IMR-90 (cell line): ENCODE measurements around the gene MRPL23. TPM values are rescaled to one million over a fixed set of nuclear protein-coding genes. Genes with fewer than 3 reads are reported as not detected.

Experiments
- ATAC-seq: fragments of 200-7000 bp; cut with Tn5 transposase; 2 replicates; pipeline ENCODE4 v1.9.1; 2020; ENCODE audit warnings: low read depth, mild to moderate bottlenecking, moderate library complexity
- BruUV-seq: library from RNA; stranded (reverse); fragments of 400-500 nt; replicated peaks from 2 replicates; lab custom pipeline; 2021; lab: Mats Ljungman, UMichigan
- CTCF ChIA-PET: fragments of 300-600 bp; formaldehyde crosslinking; extraction: SDS; loops from one replicate; lab custom pipeline; 2021; ENCODE audit warnings: antibody characterized with exemption; lab: Yijun Ruan, JAX
- POLR2A ChIA-PET: fragments of 300-600 bp; sonication (Branson Sonifier 250); formaldehyde crosslinking; loops from one replicate; lab custom pipeline; 2022; ENCODE audit warnings: antibody characterized with exemption; ENCODE audit not compliant: unreplicated experiment; lab: Charles Lee
- DNase-seq: peaks from one replicate; pipeline ENCODE4 v3.0.0; 2013
- H2AFZ ChIP-seq: replicated peaks from 2 replicates; pipeline ENCODE3; 2013; ENCODE audit warnings: low read length, mild to moderate bottlenecking; ENCODE audit not compliant: poor library complexity
- H2AK5ac ChIP-seq: 2 replicates; pipeline ENCODE4 v1.6.1; 2013; ENCODE audit warnings: low read depth, low read length, inconsistent platforms
- H2AK9ac ChIP-seq: replicated peaks from 2 replicates; pipeline ENCODE3; 2013; ENCODE audit warnings: mild to moderate bottlenecking, low read depth, low read length, moderate library complexity; ENCODE audit not compliant: poor library complexity
- H2BK120ac ChIP-seq: 2 replicates; pipeline ENCODE4 v1.6.1; 2013; ENCODE audit warnings: low read depth, low read length, inconsistent platforms
- H2BK15ac ChIP-seq: 3 replicates; pipeline ENCODE4 v1.6.1; 2013; ENCODE audit warnings: low read depth, low read length, inconsistent platforms
- H2BK20ac ChIP-seq: 2 replicates; pipeline ENCODE4 v1.6.1; 2013; ENCODE audit warnings: low read depth, mild to moderate bottlenecking, inconsistent platforms, low read length, moderate library complexity
- H2BK5ac ChIP-seq: 2 replicates; pipeline ENCODE4 v1.6.1; 2013; ENCODE audit warnings: mild to moderate bottlenecking, low read depth, low read length, inconsistent platforms; ENCODE audit not compliant: poor library complexity, severe bottlenecking
- H3K14ac ChIP-seq: replicated peaks from 2 replicates; pipeline ENCODE4 v1.6.1; 2013; ENCODE audit warnings: low read depth, low read length, inconsistent platforms
- H3K18ac ChIP-seq: 2 replicates; pipeline ENCODE4 v1.6.1; 2013; ENCODE audit warnings: low read depth, low read length, control low read depth
- H3K23ac ChIP-seq: 2 replicates; pipeline ENCODE4 v1.6.1; 2013; ENCODE audit warnings: low read depth, low read length, inconsistent platforms
- H3K27ac ChIP-seq: 2 replicates; pipeline ENCODE4 v1.5.1; 2013; ENCODE audit warnings: mild to moderate bottlenecking, control low read depth, low read length; ENCODE audit not compliant: insufficient read depth
- H3K27me3 ChIP-seq: 2 replicates; pipeline ENCODE4 v1.6.1; 2013; ENCODE audit warnings: low read length; ENCODE audit not compliant: control insufficient read depth, insufficient read depth
- H3K36me3 ChIP-seq: 2 replicates; pipeline ENCODE4 v1.6.1; 2013; ENCODE audit warnings: low read length, mixed read lengths; ENCODE audit not compliant: control insufficient read depth, insufficient read depth
- H3K4ac ChIP-seq: 2 replicates; pipeline ENCODE4 v1.6.1; 2013; ENCODE audit warnings: low read depth, low read length, inconsistent platforms
- H3K4me1 ChIP-seq: 2 replicates; pipeline ENCODE4 v1.6.1; 2013; ENCODE audit warnings: low read length, mixed read lengths; ENCODE audit not compliant: control insufficient read depth, insufficient read depth
- H3K4me2 ChIP-seq: 2 replicates; pipeline ENCODE4 v1.6.1; 2013; ENCODE audit warnings: low read depth, mild to moderate bottlenecking, control low read depth, low read length, moderate library complexity
- H3K4me3 ChIP-seq: 2 replicates; pipeline ENCODE4 v1.5.1; 2013; ENCODE audit warnings: low read depth, mild to moderate bottlenecking, control low read depth, low read length, moderate library complexity; ENCODE audit not compliant: insufficient read depth
- H3K56ac ChIP-seq: 2 replicates; pipeline ENCODE4 v1.6.1; 2013; ENCODE audit warnings: low read length, inconsistent platforms; ENCODE audit not compliant: insufficient read depth; ENCODE audit errors: extremely low read depth
- H3K79me1 ChIP-seq, 2 experiments: 2 replicates each; pipeline ENCODE4 v1.6.1; 2013; ENCODE audit warnings: low read length in 2 of 2, inconsistent platforms in 1 of 2, low read depth in 1 of 2
- H3K9ac ChIP-seq: 2 replicates; pipeline ENCODE4 v1.6.1; 2013; ENCODE audit warnings: low read depth, low read length, control low read depth
- H3K9me1 ChIP-seq: 2 replicates; pipeline ENCODE4 v1.6.1; 2013; ENCODE audit warnings: low read length, inconsistent platforms; ENCODE audit not compliant: insufficient read depth
- H3K9me3 ChIP-seq: 2 replicates; pipeline ENCODE4 v1.6.1; 2013; ENCODE audit warnings: low read length; ENCODE audit not compliant: control insufficient read depth, insufficient read depth
- H4K20me1 ChIP-seq: 2 replicates; pipeline ENCODE4 v1.6.1; 2013; ENCODE audit warnings: low read length, inconsistent platforms; ENCODE audit not compliant: insufficient read depth
- H4K5ac ChIP-seq: 2 replicates; pipeline ENCODE4 v1.6.1; 2013; ENCODE audit warnings: mild to moderate bottlenecking, low read depth, low read length, control low read depth
- H4K8ac ChIP-seq, 2 experiments: 2 replicates each; pipeline ENCODE4 v1.6.1; 2013; ENCODE audit warnings: low read depth in 2 of 2, low read length in 2 of 2, control low read depth in 1 of 2, inconsistent platforms in 1 of 2
- H4K91ac ChIP-seq: 2 replicates; pipeline ENCODE4 v1.6.1; 2013; ENCODE audit warnings: low read depth, low read length, inconsistent platforms; ENCODE audit not compliant: insufficient read depth
- BHLHE40 ChIP-seq: fragments of 150-350 bp; IDR thresholded peaks from 2 replicates; pipeline ENCODE4 v1.6.1; 2016; ENCODE audit warnings: mild to moderate bottlenecking, low read depth, low read length
- CTCF ChIP-seq: conservative IDR thresholded peaks from 2 replicates; pipeline ENCODE4 v1.5.1; 2012; ENCODE audit warnings: mild to moderate bottlenecking, low read depth, low read length, improper control_type of control experiment
- FOS ChIP-seq: fragments of 150-350 bp; IDR thresholded peaks from 2 replicates; pipeline ENCODE4 v1.6.1; 2016; ENCODE audit warnings: low read depth, low read length
- MAFK ChIP-seq: IDR thresholded peaks from 2 replicates; pipeline ENCODE4 v1.6.1; 2012; ENCODE audit warnings: low read depth, low read length, improper control_type of control experiment
- MAZ ChIP-seq: IDR thresholded peaks from 2 replicates; pipeline ENCODE4 v1.6.1; 2012; ENCODE audit warnings: low read depth, mild to moderate bottlenecking, low read length, improper control_type of control experiment, moderate library complexity, borderline replicate concordance
- MXI1 ChIP-seq: IDR thresholded peaks from 2 replicates; pipeline ENCODE4 v1.6.1; 2012; ENCODE audit warnings: low read depth, mild to moderate bottlenecking, low read length, moderate library complexity, borderline replicate concordance
- NFE2L2 ChIP-seq: fragments of 150-350 bp; IDR thresholded peaks from 2 replicates; pipeline ENCODE4 v1.6.1; 2016; ENCODE audit warnings: low read depth, mild to moderate bottlenecking, low read length
- RAD21 ChIP-seq: IDR thresholded peaks from 2 replicates; pipeline ENCODE4 v1.6.1; 2012; ENCODE audit warnings: low read length, improper control_type of control experiment
- RCOR1 ChIP-seq: IDR thresholded peaks from 2 replicates; pipeline ENCODE4 v1.6.1; 2012; ENCODE audit warnings: mild to moderate bottlenecking, low read length, improper control_type of control experiment; ENCODE audit not compliant: insufficient replicate concordance
- RFX5 ChIP-seq: IDR thresholded peaks from 2 replicates; pipeline ENCODE4 v1.8.0; 2012; ENCODE audit warnings: low read depth, mild to moderate bottlenecking, low read length, moderate library complexity
- SMC3 ChIP-seq: fragments of 150-350 bp; IDR thresholded peaks from 2 replicates; pipeline ENCODE4 v1.6.1; 2016; ENCODE audit warnings: low read depth, mild to moderate bottlenecking, antibody characterized with exemption, low read length, moderate library complexity
- USF2 ChIP-seq: fragments of 150-350 bp; IDR thresholded peaks from 2 replicates; pipeline ENCODE4 v1.6.1; 2017; ENCODE audit warnings: mild to moderate bottlenecking, antibody characterized with exemption, low read length, low read depth
- WGBS, 2 experiments: methylation state at CpG; one replicate each; pipeline versions ENCODE4 v1.1.5 to v1.1.7; 2013; ENCODE audit warnings: missing lambda C conversion rate in 2 of 2; ENCODE audit not compliant: insufficient read length in 1 of 2; ENCODE audit errors: extremely low coverage in 2 of 2; 5-methylcytosine and 5-hydroxymethylcytosine counted together
- dilution Hi-C: fragments of 300-500 bp; cut with HindIII; formaldehyde crosslinking; loops from one replicate; pipeline ENCODE4 v1.14.3; 2018; ENCODE audit warnings: low sequenced_read_pairs; ENCODE audit not compliant: unreplicated experiment
- in situ Hi-C: fragments of 300-500 bp; cut with MboI; formaldehyde crosslinking; loops from 3 replicates; pipeline ENCODE4 v1.14.3; 2019; ENCODE audit warnings: low sequenced_read_pairs, inconsistent platforms, mixed read lengths
- intact Hi-C: fragments of 100-400 bp; cut with micrococcal nuclease; formaldehyde crosslinking; loops from 2 replicates; pipeline ENCODE4 v1.10.0; 2022
- polyA plus RNA-seq, 3 experiments: library from polyadenylated mRNA; depleted of rRNA; stranded (reverse); fragments of >200 nt; gene quantifications; 2 replicates each; pipeline ENCODE4 v1.2.3, GENCODE V29; 2012; ENCODE audit warnings: low replicate concordance in 1 of 3
- total RNA-seq: library from RNA; depleted of rRNA; stranded (reverse); fragments of >200 nt; gene quantifications from 2 replicates; pipeline ENCODE4 v1.2.3, GENCODE V29; 2012

MRPL23 gene
- total and polyA plus RNA-seq, 2 of the 4 experiments (the other 2 are of a cell fraction), result 68.4 to 114 TPM

- Histone ChIP-seq H2AK9ac (no peak overlapping the region), H3K18ac (no peak overlapping the region), H2BK15ac (no peak overlapping the region), H4K91ac (no peak overlapping the region), H2BK120ac (no peak overlapping the region), H3K23ac (no peak overlapping the region), H3K56ac (no peak overlapping the region), H3K27ac (no peak overlapping the region), H4K20me1 (no peaks in the 10 kb centered on the region), H2AK5ac (no peak overlapping the region), H4K8ac (no peak overlapping the region), H3K4me3 (no peak overlapping the region), H3K9me1 (no peaks in the 10 kb centered on the region), H3K9me3 (no peaks in the 10 kb centered on the region), H3K4me1 (no peaks in the 10 kb centered on the region), H3K36me3 (no peaks in the 10 kb centered on the region), H3K79me1 (no peaks in the 10 kb centered on the region), H2BK5ac (no peak overlapping the region), H3K14ac (no peak overlapping the region), H2AFZ (no peak overlapping the region), H3K27me3 (peaks cover 14% of the 10 kb centered on the region; the same call in 1 of the 2 replicates), H2BK20ac (no peak overlapping the region), H3K9ac (no peak overlapping the region), H3K4ac (no peak overlapping the region), H4K5ac (no peak overlapping the region), H3K4me2 (no peak overlapping the region)
- WGBS, 2 experiments, result 65% methylated on average over 8 of the region's 24 CpGs; no CpG with 5 or more reads in 1 of the 2 experiments
- ChIA-PET POLR2A (no interaction called here), CTCF (no interaction called here)
- DNase-seq (no peak), ATAC-seq (no peak)
- no peak for TF ChIP-seq FOS
- TF ChIP-seq CTCF, result no peak
- TF ChIP-seq RAD21, result no peak
- no peak for TF ChIP-seq NFE2L2
- no peak for TF ChIP-seq MAFK
- TF ChIP-seq SMC3, result no peak
- no peak for TF ChIP-seq USF2
- TF ChIP-seq BHLHE40, result no peak
- no peak for TF ChIP-seq MXI1
- no peak for TF ChIP-seq RFX5
- TF ChIP-seq RCOR1, result no peak
- TF ChIP-seq MAZ, result no peak
- in situ Hi-C loops, result no loop called here
- intact Hi-C loops, result no loop called here
- dilution Hi-C loops, result no loop called here
- no TSS peak for BruUV-seq
These were observed 12.6 kb upstream of the MRPL23 start for GRCh38 chr11:1934335-1935155.
